Measurements from ENCODE around the gene EPB41L4B.
"Not testable (repeated sequence)": the region's sequence is repeated elsewhere in the genome, so short reads cannot be mapped to it uniquely, and the experiment has no call there.

EPB41L4B gene

GRCh38 chr9:109139851-109140250 lies 181.0 kb downstream of the EPB41L4B start:
- FAIRE-seq = no peak
- DNase-seq (ENCODE audit: extremely low spot score, insufficient read length, low read depth) = no peak

- DNase-seq (ENCODE audit: extremely low spot score, insufficient read length, low read depth) (no peak), FAIRE-seq (no peak)
These were observed 182.4 kb downstream of the EPB41L4B start for GRCh38 chr9:109138421-109138820.

GRCh38 chr9:109134167-109134578 lies 186.7 kb downstream of the EPB41L4B start:
- DNase-seq (ENCODE audit: extremely low spot score, insufficient read length, low read depth) (no peak), FAIRE-seq (no peak)

GRCh38 chr9:109133533-109133932 lies 187.3 kb downstream of the EPB41L4B start:
- DNase-seq (ENCODE audit: extremely low spot score, insufficient read length, low read depth) (no peak), FAIRE-seq (no peak)

GRCh38 chr9:109132567-109133021 lies 188.3 kb downstream of the EPB41L4B start:
- no peak for DNase-seq (ENCODE audit: extremely low spot score, insufficient read length, low read depth)
- FAIRE-seq = no peak

- FAIRE-seq (no peak), DNase-seq (ENCODE audit: extremely low spot score, insufficient read length, low read depth) (no peak)
These were observed 191.2 kb downstream of the EPB41L4B start for GRCh38 chr9:109129470-109130197.

GRCh38 chr9:109126671-109127070 lies 194.2 kb downstream of the EPB41L4B start:
- FAIRE-seq; DNase-seq (ENCODE audit: extremely low spot score, insufficient read length, low read depth): not testable (repeated sequence)

- no peak for DNase-seq (ENCODE audit: extremely low spot score, insufficient read length, low read depth)
- no peak for FAIRE-seq
These were observed 196.7 kb downstream of the EPB41L4B start for GRCh38 chr9:109124121-109124520.

GRCh38 chr9:109122726-109123621 lies 197.9 kb downstream of the EPB41L4B start:
- FAIRE-seq = peak; percentile 42
- no peak for DNase-seq (ENCODE audit: extremely low spot score, insufficient read length, low read depth)

Measured in GM18507 (cell line).